GM18505 (cell line): ENCODE results near the gene ARID4A.
A peak's percentile ranks its signal among the peaks of the same experiment; 100 is the strongest.

Experiments used
- ATAC-seq: cut with Tn5 transposase; IDR thresholded peaks from one replicate; pipeline ENCODE4 v1.9.1; 2021; ENCODE audit not compliant: unreplicated experiment
- POLR2A ChIP-seq: IDR thresholded peaks from 4 replicates; pipeline ENCODE4 v1.6.1; 2011; ENCODE audit warnings: borderline replicate concordance; ENCODE audit not compliant: insufficient read depth, insufficient read length; ENCODE audit errors: extremely low read depth

Gene ARID4A

GRCh38 chr14:58280954-58281787 is 17.2 kb upstream of the ARID4A start:
- TF ChIP-seq POLR2A, result no peak
- ATAC-seq, result peak; percentile 76

GRCh38 chr14:58281969-58282368 is 16.4 kb upstream of the ARID4A start:
- no peak for ATAC-seq
- no peak for TF ChIP-seq POLR2A

- no peak for TF ChIP-seq POLR2A
Measured at GRCh38 chr14:58282925-58283593, 15.3 kb upstream of the ARID4A start.

GRCh38 chr14:58283730-58284129 is 14.6 kb upstream of the ARID4A start:
- no peak for ATAC-seq
- no peak for TF ChIP-seq POLR2A

More at GRCh38 chr14:58282925-58283593, 15.3 kb upstream of the ARID4A start:
- no peak for ATAC-seq

GRCh38 chr14:58285132-58285531 is 13.2 kb upstream of the ARID4A start:
- no peak for TF ChIP-seq POLR2A
- ATAC-seq, result no peak

GRCh38 chr14:58287607-58288042 is 10.7 kb upstream of the ARID4A start:
- TF ChIP-seq POLR2A, result no peak
- ATAC-seq, result no peak

- no peak for ATAC-seq
- TF ChIP-seq POLR2A, result no peak
Measured at GRCh38 chr14:58288106-58288792, 10.1 kb upstream of the ARID4A start.

- no peak for ATAC-seq
- no peak for TF ChIP-seq POLR2A
Measured at GRCh38 chr14:58291646-58292045, 6.7 kb upstream of the ARID4A start.

GRCh38 chr14:58292187-58292586 is 6.2 kb upstream of the ARID4A start:
- no peak for TF ChIP-seq POLR2A
- no peak for ATAC-seq

GRCh38 chr14:58294201-58294600 is 4.2 kb upstream of the ARID4A start:
- no peak for ATAC-seq
- TF ChIP-seq POLR2A, result no peak

GRCh38 chr14:58296726-58297125 is 1.6 kb upstream of the ARID4A start:
- TF ChIP-seq POLR2A, result no peak
- no peak for ATAC-seq

- ATAC-seq, result peak; percentile 1
- no peak for TF ChIP-seq POLR2A
Measured at GRCh38 chr14:58297412-58297761, 968 bp upstream of the ARID4A start.

- TF ChIP-seq POLR2A, result peak; percentile 93
- ATAC-seq, result peak; percentile 79
Measured at GRCh38 chr14:58297762-58298476, 436 bp upstream of the ARID4A start.
